Measurements from ENCODE around the gene LENG9.
A peak's percentile ranks its signal among the peaks of the same experiment; 100 is the strongest.

LENG9 gene

DNA sequence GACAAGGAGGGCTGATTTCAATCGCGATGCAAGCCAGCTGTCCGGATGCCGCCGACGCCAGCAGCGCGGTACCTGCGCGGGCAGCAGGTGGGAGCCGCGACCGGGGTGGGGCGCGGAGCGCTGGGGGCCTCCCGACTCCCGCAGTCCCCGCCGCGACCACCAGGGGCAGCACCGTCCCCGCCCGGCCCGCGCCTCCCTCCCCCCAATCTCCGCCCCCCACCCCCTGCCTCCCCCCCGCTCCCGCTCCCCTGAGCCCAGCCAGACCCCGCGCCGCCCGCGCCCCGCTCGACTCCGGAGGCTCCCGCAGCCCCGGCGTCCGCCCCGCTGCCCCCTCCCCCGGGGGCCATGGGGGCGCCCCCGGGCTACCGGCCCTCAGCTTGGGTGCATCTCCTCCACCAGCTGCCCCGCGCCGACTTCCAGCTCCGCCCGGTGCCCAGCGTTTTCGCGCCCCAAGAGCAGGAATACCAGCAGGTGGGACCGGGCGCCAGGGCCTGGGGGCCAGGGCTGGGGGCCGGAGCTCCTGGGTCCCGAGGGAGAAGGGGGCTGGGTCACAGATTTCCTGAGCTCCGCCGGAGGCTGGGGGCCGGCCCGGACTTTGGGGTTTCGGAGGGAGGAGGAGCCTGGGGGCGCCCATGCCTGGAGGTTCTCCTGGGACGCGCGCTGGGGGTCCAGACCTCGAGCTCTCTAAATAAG lies 48.2 kb downstream of the LENG9 start, which contains the start of gene TTYH1:
TSS of gene TTYH1 (plus strand) at position 257 of the 693 bp plus-strand sequence. CDS start at position 346, 89 bp downstream.
- peak in 2 of 3 experiments; percentile 26 to 31 for DNase-seq
- peaks cover 41 to 50% of the 10 kb centered on the region in 2 donors for H3K27me3 Mint-ChIP-seq
- H3K36me3 Mint-ChIP-seq (ENCODE audit: insufficient read depth) = no peaks in the 10 kb centered on the region
- peaks cover 13 to 16% of the 10 kb centered on the region in 2 donors for H3K4me1 Mint-ChIP-seq (ENCODE audit: low read depth in 2 of 2)
- H3K9me3 Mint-ChIP-seq = peaks cover 6 to 10% of the 10 kb centered on the region in 2 donors
- no peak within 1 kb of the TSS for H3K4me3 Mint-ChIP-seq
- peak; percentile 63 for ATAC-seq (replicated peaks)
- peak within 1 kb of the TSS in 1 of 2 donors; percentile 4 for H3K27ac Mint-ChIP-seq

GRCh38 chr19:54414156-54414555 lies 49.4 kb downstream of the LENG9 start:
- Mint-ChIP-seq H3K36me3 (ENCODE audit: insufficient read depth) (no peaks in the 10 kb centered on the region), H3K27ac (peak overlapping the region in 1 of 2 donors; percentile 4), H3K27me3 (peaks cover 41 to 43% of the 10 kb centered on the region in 2 donors), H3K4me3 (no peak overlapping the region), H3K9me3 (peaks cover 6 to 10% of the 10 kb centered on the region in 2 donors), H3K4me1 (ENCODE audit: low read depth in 2 of 2) (peaks cover 13 to 16% of the 10 kb centered on the region in 2 donors)
- no peak for DNase-seq
- ATAC-seq (replicated peaks) = no peak

DNA sequence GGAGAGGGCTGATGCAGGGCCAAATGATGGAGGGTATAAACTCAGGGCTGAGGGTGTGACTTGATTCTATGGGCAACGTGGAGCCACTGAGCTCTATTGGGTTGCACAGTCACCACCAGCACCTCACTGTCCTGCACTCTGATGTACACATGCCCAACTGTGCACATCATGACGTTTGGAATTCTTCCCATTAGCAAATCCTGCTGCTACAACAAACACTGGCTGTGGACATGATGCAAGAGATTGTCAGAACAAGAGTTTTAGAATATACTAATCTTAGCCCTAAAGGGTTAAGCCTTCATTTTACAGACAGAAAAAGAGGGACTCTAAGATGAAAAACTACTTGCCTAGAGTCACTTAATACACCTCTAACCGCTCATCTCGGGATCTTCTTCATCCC lies 50.7 kb downstream of the LENG9 start:
- ATAC-seq (replicated peaks) (no peak), DNase-seq (no peak)
- no peak overlapping the region for H3K4me3 Mint-ChIP-seq
- peaks cover 4% of the 10 kb centered on the region for H3K36me3 Mint-ChIP-seq (ENCODE audit: insufficient read depth)
- peaks cover 7 to 10% of the 10 kb centered on the region in 2 donors for H3K9me3 Mint-ChIP-seq
- H3K27ac Mint-ChIP-seq = no peak overlapping the region
- peaks cover 8 to 11% of the 10 kb centered on the region in 2 donors for H3K4me1 Mint-ChIP-seq (ENCODE audit: low read depth in 2 of 2)
- peaks cover 36 to 37% of the 10 kb centered on the region in 2 donors for H3K27me3 Mint-ChIP-seq
